PC-9 (cell line): ENCODE measurements around the gene CSGALNACT2.

Experiments
- CTCF ChIP-seq: fragments of 200-600 bp; sonication (generic); conservative IDR thresholded peaks from 2 replicates; pipeline ENCODE4 v1.6.1; 2017; ENCODE audit warnings: mixed run types, antibody characterized with exemption, mild to moderate bottlenecking, moderate library complexity
- EZH2 ChIP-seq: fragments of 200-600 bp; sonication (generic); IDR thresholded peaks from 2 replicates; pipeline ENCODE4 v1.8.0; 2017; ENCODE audit warnings: antibody characterized with exemption, low read depth

GRCh38 chr10:43114088-43114742 is 24.0 kb upstream of the CSGALNACT2 start:
- TF ChIP-seq EZH2, result no peak
- no peak for TF ChIP-seq CTCF
